K562 (cell line): ENCODE data around the gene ATP6V0A1. TPM values are rescaled to one million over a fixed set of nuclear protein-coding genes. Genes with fewer than 3 reads are reported as not detected.

Source experiments
- BCLAF1 ChIP-seq, 2 experiments: fragments of 450-650 bp in 1 of 2; IDR thresholded peaks; 2 replicates each; pipeline ENCODE4 v1.6.1; 2011 to 2017; ENCODE audit warnings: low read depth in 2 of 2, antibody characterized with exemption in 1 of 2, borderline replicate concordance in 1 of 2, low read length in 1 of 2, mild to moderate bottlenecking in 1 of 2, mixed read lengths in 1 of 2; ENCODE audit not compliant: control insufficient read depth in 1 of 2
- CREB5 ChIP-seq: fragments of 250-450 bp; sonication (Bioruptor Pico); IDR thresholded peaks from 2 replicates; pipeline ENCODE4 v1.5.0; 2020; ENCODE audit warnings: mild to moderate bottlenecking
- E4F1 ChIP-seq: fragments of 250-450 bp; sonication (Bioruptor Pico); IDR thresholded peaks from 2 replicates; pipeline ENCODE4 v1.5.0; 2021; ENCODE audit warnings: mild to moderate bottlenecking, borderline replicate concordance
- GTF3C2 ChIP-seq: IDR thresholded peaks from 3 replicates; pipeline ENCODE4 v1.6.1; 2011; ENCODE audit warnings: borderline replicate concordance, mild to moderate bottlenecking, moderate library complexity; ENCODE audit not compliant: insufficient read length; ENCODE audit errors: extremely low read depth
- HMG20A ChIP-seq: fragments of 450-650 bp; formaldehyde crosslinking; conservative IDR thresholded peaks from 2 replicates; pipeline ENCODE4 v1.4.0; 2020; ENCODE audit warnings: mild to moderate bottlenecking, mixed read lengths
- MAFG ChIP-seq: fragments of 450-650 bp; conservative IDR thresholded peaks from 2 replicates; pipeline ENCODE4 v1.6.1; 2016; ENCODE audit warnings: missing genetic modification characterization, missing compliant biosample characterization
- MITF ChIP-seq: IDR thresholded peaks from 2 replicates; pipeline ENCODE4 v1.6.1; 2014; ENCODE audit warnings: antibody characterized with exemption
- MYC ChIP-seq, 2 experiments: fragments of 250-450 bp in 1 of 2; sonication (Bioruptor Pico) in 1 of 2; IDR thresholded peaks; 2 replicates each; pipeline versions ENCODE4 v1.5.1 to v1.6.1; 2012 to 2021; ENCODE audit warnings: low read depth in 2 of 2, borderline replicate concordance in 1 of 2, improper control_type of control experiment in 1 of 2, low read length in 1 of 2, mild to moderate bottlenecking in 1 of 2, moderate library complexity in 1 of 2
- NONO ChIP-seq, 2 experiments: fragments of 200-400 bp in 1 of 2; fragments of 450-650 bp in 1 of 2; formaldehyde crosslinking in 1 of 2; IDR thresholded peaks; 2 replicates each; pipeline ENCODE4 v1.6.1; 2017; ENCODE audit warnings: low read depth in 2 of 2, mild to moderate bottlenecking in 2 of 2, moderate library complexity in 2 of 2, low read length in 1 of 2
- ZBTB12 ChIP-seq: fragments of 250-450 bp; sonication (Bioruptor Pico); IDR thresholded peaks from 2 replicates; pipeline ENCODE4 v1.4.0; 2020
- ZNF589 ChIP-seq: fragments of 200-800 bp; sonication (Bioruptor generic); IDR thresholded peaks from 2 replicates; pipeline ENCODE4 v1.6.1; 2016; ENCODE audit warnings: low read depth, missing genetic modification characterization, missing compliant biosample characterization
- polyA plus RNA-seq, 8 experiments: library from polyadenylated mRNA; depleted of rRNA in 4 of 8; stranded (reverse) in 5 of 8; unstranded in 3 of 8; fragments of >200 nt; fragmentation: Nextera tagmentation in 2 of 8; fragmentation: Illumina TruSeq in 1 of 8; extraction: Ambion mirVana in 2 of 8; extraction: Trizol in 1 of 8; gene quantifications; 2 replicates each; pipeline versions ENCODE4 v1.2.1 to v1.2.3, GENCODE V29; 2011 to 2014; ENCODE audit warnings: inconsistent platforms in 1 of 8, missing spikeins in 1 of 8
- total RNA-seq, 7 experiments: library from RNA; depleted of rRNA in 6 of 7; stranded (reverse); fragments of >200 nt in 6 of 7; fragmentation: Illumina TruSeq in 2 of 7; extraction: Trizol in 2 of 7; gene quantifications; 2 replicates each; pipeline versions ENCODE4 v1.2.1 to v1.2.3, GENCODE V29; 2011 to 2021; ENCODE audit warnings: low replicate concordance in 1 of 7

The ATP6V0A1 gene
- total and polyA plus RNA-seq, 9 of the 15 experiments (the other 6 are each of a cell fraction or from before 2014, with no cell fraction given): 11.8 to 158 (median 75.5) TPM

GRCh38 chr17:42458497-42459255, at the start of gene ATP6V0A1 (continued):
- no peak for TF ChIP-seq NONO (IDR thresholded peaks at IDR 0.05; ENCODE audit: low read depth in 2 of 2, low read length in 1 of 2)
- TF ChIP-seq BCLAF1 (IDR thresholded peaks at IDR 0.05; ENCODE audit: borderline replicate concordance in 1 of 2, control insufficient read depth in 1 of 2, low read depth in 2 of 2, low read length in 1 of 2): no peak
- TF ChIP-seq ZNF589 (CRISPR knock-in tag): no peak; the same call in 1 of the 2 replicates
- TF ChIP-seq MITF: peak; percentile 46; the same call in 1 of the 2 replicates
- peak; percentile 39; the same call in 1 of the 2 replicates for TF ChIP-seq ZBTB12 (CRISPR knock-in tag)
- TF ChIP-seq MAFG (tag): peak; percentile 23; the same call in 1 of the 2 replicates
- peak; percentile 90 for TF ChIP-seq MYC (IDR thresholded peaks at IDR 0.05; ENCODE audit: low read depth, low read length)
- TF ChIP-seq MYC (CRISPR knock-in tag; IDR thresholded peaks at IDR 0.05; ENCODE audit: borderline replicate concordance, low read depth): no peak
- TF ChIP-seq HMG20A (CRISPR knock-in tag): no peak
- no peak for TF ChIP-seq CREB5 (CRISPR knock-in tag)
- TF ChIP-seq E4F1 (CRISPR knock-in tag): no peak
- TF ChIP-seq GTF3C2: no peak
